K562 (cell line): ENCODE results near the gene KLHL18. TPM values are rescaled to one million over a fixed set of nuclear protein-coding genes. Genes with fewer than 3 reads are reported as not detected.

Experiments
- BRF1 ChIP-seq: IDR thresholded peaks from 3 replicates; pipeline ENCODE4 v1.6.1; 2011; ENCODE audit warnings: borderline replicate concordance, mild to moderate bottlenecking; ENCODE audit not compliant: insufficient read length; ENCODE audit errors: extremely low read depth
- CBFB ChIP-seq: sonication (generic); formaldehyde crosslinking; IDR thresholded peaks from 2 replicates; pipeline ENCODE4 v1.4.0; 2020; ENCODE audit warnings: mild to moderate bottlenecking, missing genetic modification reagents
- DACH1 ChIP-seq: fragments of 450-650 bp; IDR thresholded peaks from 2 replicates; pipeline ENCODE4 v1.6.1; 2018; ENCODE audit not compliant: partially characterized antibody
- ETV6 ChIP-seq, 3 experiments: fragments of 150-350 bp in 1 of 3; sonication (generic) in 1 of 3; formaldehyde crosslinking in 1 of 3; IDR thresholded peaks; 2 replicates each; pipeline versions ENCODE4 v1.6.1 to v1.8.0; 2014 to 2022; ENCODE audit warnings: borderline replicate concordance in 2 of 3, low read depth in 2 of 3, antibody characterized with exemption in 1 of 3, low read length in 1 of 3, mild to moderate bottlenecking in 1 of 3, missing genetic modification reagents in 1 of 3
- LCOR ChIP-seq: sonication (generic); formaldehyde crosslinking; IDR thresholded peaks from 2 replicates; pipeline ENCODE4 v1.8.0; 2022; ENCODE audit warnings: mild to moderate bottlenecking, missing genetic modification reagents
- NR3C1 ChIP-seq: sonication (generic); formaldehyde crosslinking; IDR thresholded peaks from 2 replicates; pipeline ENCODE4 v1.8.1; 2022; ENCODE audit warnings: missing genetic modification reagents
- RBM14 ChIP-seq: fragments of 200-400 bp; formaldehyde crosslinking; IDR thresholded peaks from 2 replicates; pipeline ENCODE4 v1.6.1; 2018; ENCODE audit warnings: low read depth, mild to moderate bottlenecking, low read length, moderate library complexity, borderline replicate concordance; ENCODE audit not compliant: insufficient read depth
- ZNF12 ChIP-seq: sonication (generic); formaldehyde crosslinking; IDR thresholded peaks from 2 replicates; pipeline ENCODE4 v1.4.0; 2020; ENCODE audit warnings: mild to moderate bottlenecking, missing genetic modification reagents
- polyA plus RNA-seq, 8 experiments: library from polyadenylated mRNA; depleted of rRNA in 4 of 8; stranded (reverse) in 5 of 8; unstranded in 3 of 8; fragments of >200 nt; fragmentation: Nextera tagmentation in 2 of 8; fragmentation: Illumina TruSeq in 1 of 8; extraction: Ambion mirVana in 2 of 8; extraction: Trizol in 1 of 8; gene quantifications; 2 replicates each; pipeline versions ENCODE4 v1.2.1 to v1.2.3, GENCODE V29; 2011 to 2014; ENCODE audit warnings: inconsistent platforms in 1 of 8, missing spikeins in 1 of 8
- total RNA-seq, 7 experiments: library from RNA; depleted of rRNA in 6 of 7; stranded (reverse); fragments of >200 nt in 6 of 7; fragmentation: Illumina TruSeq in 2 of 7; extraction: Trizol in 2 of 7; gene quantifications; 2 replicates each; pipeline versions ENCODE4 v1.2.1 to v1.2.3, GENCODE V29; 2011 to 2021; ENCODE audit warnings: low replicate concordance in 1 of 7
- TF ChIP-seq, protein P1 (sequence below): fragments of 450-650 bp; IDR thresholded peaks from 2 replicates; pipeline ENCODE4 v1.6.1; 2016; ENCODE audit warnings: mild to moderate bottlenecking
- TF ChIP-seq, protein P2 (sequence below): fragments of 450-650 bp; formaldehyde crosslinking; IDR thresholded peaks from 2 replicates; pipeline ENCODE4 v1.4.0; 2022; ENCODE audit warnings: missing genetic modification characterization
- TF ChIP-seq, protein P3 (sequence below), 2 experiments: IDR thresholded peaks; 2 replicates each; pipeline ENCODE4 v1.6.1; 2011; ENCODE audit warnings: borderline replicate concordance in 1 of 2, control low read depth in 1 of 2, low read depth in 1 of 2, low read length in 1 of 2, mild to moderate bottlenecking in 1 of 2, mixed read lengths in 1 of 2, moderate library complexity in 1 of 2; ENCODE audit not compliant: insufficient read depth in 1 of 2, insufficient read length in 1 of 2, poor library complexity in 1 of 2, severe bottlenecking in 1 of 2; ENCODE audit errors: extremely low read depth in 1 of 2
- TF ChIP-seq, protein P4 (sequence below): fragments of 450-650 bp; formaldehyde crosslinking; IDR thresholded peaks from 2 replicates; pipeline ENCODE4 v1.4.0; 2022; ENCODE audit warnings: missing genetic modification characterization
- TF ChIP-seq, protein P5 (sequence below): IDR thresholded peaks from 2 replicates; pipeline ENCODE4 v1.6.1; 2011; ENCODE audit warnings: borderline replicate concordance, low read depth, mild to moderate bottlenecking, moderate library complexity, low read length; ENCODE audit not compliant: insufficient read depth, poor library complexity, severe bottlenecking
- TF ChIP-seq, protein P6 (sequence below): IDR thresholded peaks from 2 replicates; pipeline ENCODE4 v1.6.1; 2011; ENCODE audit not compliant: insufficient read length; ENCODE audit errors: extremely low read depth

Gene KLHL18
- total and polyA plus RNA-seq, 9 of the 15 experiments (the other 6 are each of a cell fraction or from before 2014, with no cell fraction given), result 26.7 to 97.5 (median 48.7) TPM

DNA sequence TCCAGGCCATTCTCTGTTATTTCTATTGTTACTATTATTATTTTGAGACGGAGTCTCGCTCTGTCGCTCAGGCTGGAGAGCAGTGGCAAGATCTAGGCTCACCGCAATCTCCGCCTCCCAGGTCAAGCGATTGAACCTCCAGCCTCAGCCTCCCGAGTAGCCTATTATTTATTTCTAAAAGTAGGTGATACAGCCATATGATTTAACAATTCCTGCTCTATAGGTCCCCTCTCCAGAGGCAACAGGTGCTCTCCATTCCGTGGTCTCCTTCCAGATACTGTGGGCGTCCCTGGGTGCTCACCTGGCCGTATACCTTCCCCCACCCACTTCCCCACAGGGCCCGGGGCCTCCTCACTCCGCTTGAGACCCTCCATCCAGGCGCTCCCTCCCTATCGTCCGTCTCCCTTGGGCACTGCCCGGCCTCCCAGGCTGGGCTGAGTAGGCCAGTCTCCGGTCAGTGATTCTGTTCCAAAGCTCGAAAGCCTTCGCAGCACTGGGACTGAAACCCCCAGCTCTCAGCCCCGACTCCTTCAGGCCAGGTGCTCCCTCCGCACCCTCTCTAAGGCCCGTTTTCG is 97.4 kb downstream of the KLHL18 start (continued):
- peak; percentile 95; the same call in 1 of the 2 replicates for TF ChIP-seq CBFB (CRISPR knock-in tag)
- TF ChIP-seq, protein P1, sequence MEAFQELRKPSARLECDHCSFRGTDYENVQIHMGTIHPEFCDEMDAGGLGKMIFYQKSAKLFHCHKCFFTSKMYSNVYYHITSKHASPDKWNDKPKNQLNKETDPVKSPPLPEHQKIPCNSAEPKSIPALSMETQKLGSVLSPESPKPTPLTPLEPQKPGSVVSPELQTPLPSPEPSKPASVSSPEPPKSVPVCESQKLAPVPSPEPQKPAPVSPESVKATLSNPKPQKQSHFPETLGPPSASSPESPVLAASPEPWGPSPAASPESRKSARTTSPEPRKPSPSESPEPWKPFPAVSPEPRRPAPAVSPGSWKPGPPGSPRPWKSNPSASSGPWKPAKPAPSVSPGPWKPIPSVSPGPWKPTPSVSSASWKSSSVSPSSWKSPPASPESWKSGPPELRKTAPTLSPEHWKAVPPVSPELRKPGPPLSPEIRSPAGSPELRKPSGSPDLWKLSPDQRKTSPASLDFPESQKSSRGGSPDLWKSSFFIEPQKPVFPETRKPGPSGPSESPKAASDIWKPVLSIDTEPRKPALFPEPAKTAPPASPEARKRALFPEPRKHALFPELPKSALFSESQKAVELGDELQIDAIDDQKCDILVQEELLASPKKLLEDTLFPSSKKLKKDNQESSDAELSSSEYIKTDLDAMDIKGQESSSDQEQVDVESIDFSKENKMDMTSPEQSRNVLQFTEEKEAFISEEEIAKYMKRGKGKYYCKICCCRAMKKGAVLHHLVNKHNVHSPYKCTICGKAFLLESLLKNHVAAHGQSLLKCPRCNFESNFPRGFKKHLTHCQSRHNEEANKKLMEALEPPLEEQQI, result no peak
- TF ChIP-seq, protein P2, sequence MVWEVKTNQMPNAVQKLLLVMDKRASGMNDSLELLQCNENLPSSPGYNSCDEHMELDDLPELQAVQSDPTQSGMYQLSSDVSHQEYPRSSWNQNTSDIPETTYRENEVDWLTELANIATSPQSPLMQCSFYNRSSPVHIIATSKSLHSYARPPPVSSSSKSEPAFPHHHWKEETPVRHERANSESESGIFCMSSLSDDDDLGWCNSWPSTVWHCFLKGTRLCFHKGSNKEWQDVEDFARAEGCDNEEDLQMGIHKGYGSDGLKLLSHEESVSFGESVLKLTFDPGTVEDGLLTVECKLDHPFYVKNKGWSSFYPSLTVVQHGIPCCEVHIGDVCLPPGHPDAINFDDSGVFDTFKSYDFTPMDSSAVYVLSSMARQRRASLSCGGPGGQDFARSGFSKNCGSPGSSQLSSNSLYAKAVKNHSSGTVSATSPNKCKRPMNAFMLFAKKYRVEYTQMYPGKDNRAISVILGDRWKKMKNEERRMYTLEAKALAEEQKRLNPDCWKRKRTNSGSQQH (CRISPR knock-in tag), result no peak; the same call in 1 of the 2 replicates
- no peak for TF ChIP-seq NR3C1
- TF ChIP-seq, protein P3, sequence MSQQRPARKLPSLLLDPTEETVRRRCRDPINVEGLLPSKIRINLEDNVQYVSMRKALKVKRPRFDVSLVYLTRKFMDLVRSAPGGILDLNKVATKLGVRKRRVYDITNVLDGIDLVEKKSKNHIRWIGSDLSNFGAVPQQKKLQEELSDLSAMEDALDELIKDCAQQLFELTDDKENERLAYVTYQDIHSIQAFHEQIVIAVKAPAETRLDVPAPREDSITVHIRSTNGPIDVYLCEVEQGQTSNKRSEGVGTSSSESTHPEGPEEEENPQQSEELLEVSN (IDR thresholded peaks at IDR 0.05; ENCODE audit: borderline replicate concordance in 1 of 2, extremely low read depth in 1 of 2, insufficient read depth in 1 of 2, insufficient read length in 1 of 2, low read depth in 1 of 2, low read length in 1 of 2, poor library complexity in 1 of 2, severe bottlenecking in 1 of 2), result peak in 1 of 2 experiments; percentile 65
- TF ChIP-seq, protein P4, sequence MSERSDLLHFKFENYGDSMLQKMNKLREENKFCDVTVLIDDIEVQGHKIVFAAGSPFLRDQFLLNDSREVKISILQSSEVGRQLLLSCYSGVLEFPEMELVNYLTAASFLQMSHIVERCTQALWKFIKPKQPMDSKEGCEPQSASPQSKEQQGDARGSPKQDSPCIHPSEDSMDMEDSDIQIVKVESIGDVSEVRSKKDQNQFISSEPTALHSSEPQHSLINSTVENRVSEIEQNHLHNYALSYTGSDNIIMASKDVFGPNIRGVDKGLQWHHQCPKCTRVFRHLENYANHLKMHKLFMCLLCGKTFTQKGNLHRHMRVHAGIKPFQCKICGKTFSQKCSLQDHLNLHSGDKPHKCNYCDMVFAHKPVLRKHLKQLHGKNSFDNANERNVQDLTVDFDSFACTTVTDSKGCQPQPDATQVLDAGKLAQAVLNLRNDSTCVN (CRISPR knock-in tag), result no peak
- TF ChIP-seq, protein P5, sequence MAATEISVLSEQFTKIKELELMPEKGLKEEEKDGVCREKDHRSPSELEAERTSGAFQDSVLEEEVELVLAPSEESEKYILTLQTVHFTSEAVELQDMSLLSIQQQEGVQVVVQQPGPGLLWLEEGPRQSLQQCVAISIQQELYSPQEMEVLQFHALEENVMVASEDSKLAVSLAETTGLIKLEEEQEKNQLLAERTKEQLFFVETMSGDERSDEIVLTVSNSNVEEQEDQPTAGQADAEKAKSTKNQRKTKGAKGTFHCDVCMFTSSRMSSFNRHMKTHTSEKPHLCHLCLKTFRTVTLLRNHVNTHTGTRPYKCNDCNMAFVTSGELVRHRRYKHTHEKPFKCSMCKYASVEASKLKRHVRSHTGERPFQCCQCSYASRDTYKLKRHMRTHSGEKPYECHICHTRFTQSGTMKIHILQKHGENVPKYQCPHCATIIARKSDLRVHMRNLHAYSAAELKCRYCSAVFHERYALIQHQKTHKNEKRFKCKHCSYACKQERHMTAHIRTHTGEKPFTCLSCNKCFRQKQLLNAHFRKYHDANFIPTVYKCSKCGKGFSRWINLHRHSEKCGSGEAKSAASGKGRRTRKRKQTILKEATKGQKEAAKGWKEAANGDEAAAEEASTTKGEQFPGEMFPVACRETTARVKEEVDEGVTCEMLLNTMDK, result no peak
- no peak for TF ChIP-seq DACH1
- TF ChIP-seq ZNF12 (CRISPR knock-in tag), result 0 out of 2 replicates have a peak, but pooled peaks have one; percentile 72
- TF ChIP-seq RBM14, result no peak
- TF ChIP-seq, protein P6, sequence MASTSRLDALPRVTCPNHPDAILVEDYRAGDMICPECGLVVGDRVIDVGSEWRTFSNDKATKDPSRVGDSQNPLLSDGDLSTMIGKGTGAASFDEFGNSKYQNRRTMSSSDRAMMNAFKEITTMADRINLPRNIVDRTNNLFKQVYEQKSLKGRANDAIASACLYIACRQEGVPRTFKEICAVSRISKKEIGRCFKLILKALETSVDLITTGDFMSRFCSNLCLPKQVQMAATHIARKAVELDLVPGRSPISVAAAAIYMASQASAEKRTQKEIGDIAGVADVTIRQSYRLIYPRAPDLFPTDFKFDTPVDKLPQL, result no peak
- TF ChIP-seq LCOR (CRISPR knock-in tag), result 0 out of 2 replicates have a peak, but pooled peaks have one; percentile 51
- TF ChIP-seq ETV6 (IDR thresholded peaks at IDR 0.05; ENCODE audit: borderline replicate concordance in 1 of 2, low read depth in 2 of 2, low read length in 1 of 2), result no peak
- TF ChIP-seq ETV6 (CRISPR knock-in tag; IDR thresholded peaks at IDR 0.05; ENCODE audit: borderline replicate concordance), result no peak; the same call in 1 of the 2 replicates
- no peak for TF ChIP-seq BRF1
